GM10266 (cell line): ENCODE data around the gene GALP.
"Not testable (repeated sequence)": the region's sequence is repeated elsewhere in the genome, so short reads cannot be mapped to it uniquely, and the experiment has no call there.

Source experiments
- DNase-seq: peaks from one replicate; pipeline ENCODE4 v3.0.0; 2012; ENCODE audit errors: extremely low spot score
- CTCF ChIP-seq: IDR thresholded peaks from 2 replicates; pipeline ENCODE4 v1.5.1; 2012; ENCODE audit warnings: mild to moderate bottlenecking, low read depth; ENCODE audit not compliant: control insufficient read depth, insufficient read depth; ENCODE audit errors: missing control alignments

The GALP gene

DNA sequence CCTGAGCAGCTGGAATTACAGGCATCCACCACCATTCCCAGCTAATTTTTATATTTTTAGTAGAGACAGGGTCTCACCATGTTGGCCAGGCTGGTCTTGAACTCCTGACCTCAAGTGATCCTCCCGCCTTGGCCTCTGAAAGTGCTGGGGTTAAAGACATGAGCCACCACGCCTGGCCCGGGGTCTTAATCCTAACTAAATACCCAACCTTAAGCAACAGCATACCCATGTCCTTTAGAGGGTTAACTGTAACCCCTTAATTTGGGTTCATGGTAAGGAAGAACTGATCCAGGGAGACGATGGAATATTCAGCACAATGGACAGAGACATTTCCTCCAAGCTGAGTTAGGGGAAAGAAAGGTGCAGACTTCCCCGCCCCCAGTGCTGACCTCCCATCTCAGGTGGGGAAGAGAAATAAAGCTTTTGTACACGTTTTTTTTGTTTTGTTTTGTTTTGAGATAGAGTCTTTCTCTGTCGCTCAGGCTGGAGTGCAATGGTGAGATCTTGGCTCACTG, 8.7 kb upstream of the GALP start:
- DNase-seq: no peak
- TF ChIP-seq CTCF: no peak

GRCh38 chr19:56170261-56170660, 5.5 kb upstream of the GALP start:
- DNase-seq: no peak
- no peak for TF ChIP-seq CTCF

DNA sequence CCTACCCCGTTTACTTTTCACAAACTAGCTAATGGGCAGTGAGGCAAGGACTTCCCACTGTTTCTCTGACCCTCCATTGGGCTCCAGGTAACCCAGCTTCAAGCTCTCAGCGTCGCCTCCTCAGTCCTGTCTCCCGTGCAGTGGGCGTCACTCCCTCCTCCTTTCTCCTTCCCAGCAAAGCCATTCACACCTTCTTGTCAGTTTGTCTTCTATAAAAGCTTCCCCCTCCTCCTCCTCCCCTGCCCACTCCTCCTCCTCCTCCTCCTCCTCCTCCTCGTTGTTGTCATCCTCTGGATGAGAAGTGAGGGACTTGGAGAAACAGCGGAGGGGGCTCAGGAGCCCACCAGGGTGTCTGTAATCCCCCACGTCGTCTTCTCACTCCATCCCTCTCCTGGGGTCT, 1.7 kb upstream of the GALP start:
- DNase-seq: no peak
- no peak for TF ChIP-seq CTCF

DNA sequence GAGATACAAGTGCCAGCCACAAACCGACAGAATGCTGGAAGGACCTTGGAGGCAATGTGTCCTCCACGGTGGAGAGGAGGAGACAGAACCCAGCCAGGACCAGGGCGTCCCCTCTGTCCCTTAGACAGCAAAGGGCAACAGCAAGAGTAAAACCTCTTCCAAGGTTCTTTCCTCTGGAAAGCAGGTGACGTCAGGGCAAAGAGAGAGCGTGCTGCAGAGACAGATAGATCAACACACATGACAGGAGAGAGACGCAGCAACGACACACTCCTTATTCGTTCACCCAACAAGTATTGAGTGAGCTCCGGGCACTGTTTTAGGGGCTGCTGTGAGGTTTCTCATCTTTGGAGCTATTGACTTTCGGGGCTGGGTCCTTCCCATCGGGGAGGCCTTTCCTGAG, 1.3 kb upstream of the GALP start:
- TF ChIP-seq CTCF: no peak
- DNase-seq: no peak

- DNase-seq: not testable (repeated sequence)
Observed at GRCh38 chr19:56176310-56176709, 502 bp downstream of the GALP start.

GRCh38 chr19:56176881-56177280, 1.1 kb downstream of the GALP start:
- TF ChIP-seq CTCF: no peak

GRCh38 chr19:56177564-56178243, 1.9 kb downstream of the GALP start:
- no peak for DNase-seq
- TF ChIP-seq CTCF: no peak

More at GRCh38 chr19:56176881-56177280, 1.1 kb downstream of the GALP start:
- DNase-seq: no peak

- no peak for DNase-seq
- TF ChIP-seq CTCF: no peak
Observed at GRCh38 chr19:56189785-56190184, 14.0 kb downstream of the GALP start.
